ENCODE results near the gene CDHR1. TPM values are rescaled to one million over a fixed set of nuclear protein-coding genes. Genes with fewer than 3 reads are reported as not detected.

Gene CDHR1
- total RNA-seq, 1 donor from 2014 or later: 1.4 TPM

DNA sequence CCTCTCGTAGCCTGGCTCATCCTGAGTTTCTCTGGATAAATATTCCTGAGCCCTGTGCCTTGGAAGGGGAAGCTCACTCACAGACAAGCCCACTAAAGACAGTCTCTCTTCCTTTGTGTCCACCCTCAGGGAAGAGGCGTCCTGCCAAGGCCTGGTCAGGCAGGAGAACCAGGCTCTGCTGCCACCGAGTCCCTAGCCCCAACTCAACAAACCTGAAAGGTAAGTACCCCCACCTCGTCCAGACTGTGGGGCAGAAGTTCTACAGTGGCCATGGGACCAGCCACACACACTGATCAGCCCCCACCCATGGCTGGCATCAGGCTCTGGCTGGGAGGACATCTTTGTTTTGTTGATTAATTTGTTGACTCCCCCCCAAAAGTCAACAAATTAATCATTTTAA is 18.0 kb upstream of the CDHR1 start:
- Mint-ChIP-seq H3K4me1 (peaks cover 4% of the 10 kb centered on the region), H3K9me3 (no peaks in the 10 kb centered on the region), H3K4me3 (no peak overlapping the region), H3K27ac (peak overlapping the region; percentile 52), H3K36me3 (no peaks in the 10 kb centered on the region), H3K27me3 (ENCODE audit: insufficient read depth, low read depth) (peaks cover 2% of the 10 kb centered on the region)
- Histone ChIP-seq H2AFZ (replicated peaks) (no peak overlapping the region), H3K9ac (no peak overlapping the region), H3K4me2 (no peak overlapping the region), H4K20me1 (ENCODE audit: low read depth) (no peaks in the 10 kb centered on the region), H3K36me3 (no peaks in the 10 kb centered on the region), H3K4me3 (no peak overlapping the region), H3K79me2 (ENCODE audit: low read depth) (no peaks in the 10 kb centered on the region), H3K4me1 (peaks cover 3% of the 10 kb centered on the region), H3K27ac (no peak overlapping the region), H3K27me3 (no peaks in the 10 kb centered on the region), H3F3A (ENCODE audit: low read depth) (no peaks in the 10 kb centered on the region), H3K9me3 (ENCODE audit: low read depth) (no peaks in the 10 kb centered on the region)
- no peak for DNase-seq (ENCODE audit: low spot score)
- TF ChIP-seq, protein P1, sequence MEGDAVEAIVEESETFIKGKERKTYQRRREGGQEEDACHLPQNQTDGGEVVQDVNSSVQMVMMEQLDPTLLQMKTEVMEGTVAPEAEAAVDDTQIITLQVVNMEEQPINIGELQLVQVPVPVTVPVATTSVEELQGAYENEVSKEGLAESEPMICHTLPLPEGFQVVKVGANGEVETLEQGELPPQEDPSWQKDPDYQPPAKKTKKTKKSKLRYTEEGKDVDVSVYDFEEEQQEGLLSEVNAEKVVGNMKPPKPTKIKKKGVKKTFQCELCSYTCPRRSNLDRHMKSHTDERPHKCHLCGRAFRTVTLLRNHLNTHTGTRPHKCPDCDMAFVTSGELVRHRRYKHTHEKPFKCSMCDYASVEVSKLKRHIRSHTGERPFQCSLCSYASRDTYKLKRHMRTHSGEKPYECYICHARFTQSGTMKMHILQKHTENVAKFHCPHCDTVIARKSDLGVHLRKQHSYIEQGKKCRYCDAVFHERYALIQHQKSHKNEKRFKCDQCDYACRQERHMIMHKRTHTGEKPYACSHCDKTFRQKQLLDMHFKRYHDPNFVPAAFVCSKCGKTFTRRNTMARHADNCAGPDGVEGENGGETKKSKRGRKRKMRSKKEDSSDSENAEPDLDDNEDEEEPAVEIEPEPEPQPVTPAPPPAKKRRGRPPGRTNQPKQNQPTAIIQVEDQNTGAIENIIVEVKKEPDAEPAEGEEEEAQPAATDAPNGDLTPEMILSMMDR (IDR thresholded peaks at IDR 0.05): no peak
- TF ChIP-seq EZH2 (IDR thresholded peaks at IDR 0.05) (no peak), EZH2phosphoT487 (IDR thresholded peaks at IDR 0.05) (no peak)

DNA sequence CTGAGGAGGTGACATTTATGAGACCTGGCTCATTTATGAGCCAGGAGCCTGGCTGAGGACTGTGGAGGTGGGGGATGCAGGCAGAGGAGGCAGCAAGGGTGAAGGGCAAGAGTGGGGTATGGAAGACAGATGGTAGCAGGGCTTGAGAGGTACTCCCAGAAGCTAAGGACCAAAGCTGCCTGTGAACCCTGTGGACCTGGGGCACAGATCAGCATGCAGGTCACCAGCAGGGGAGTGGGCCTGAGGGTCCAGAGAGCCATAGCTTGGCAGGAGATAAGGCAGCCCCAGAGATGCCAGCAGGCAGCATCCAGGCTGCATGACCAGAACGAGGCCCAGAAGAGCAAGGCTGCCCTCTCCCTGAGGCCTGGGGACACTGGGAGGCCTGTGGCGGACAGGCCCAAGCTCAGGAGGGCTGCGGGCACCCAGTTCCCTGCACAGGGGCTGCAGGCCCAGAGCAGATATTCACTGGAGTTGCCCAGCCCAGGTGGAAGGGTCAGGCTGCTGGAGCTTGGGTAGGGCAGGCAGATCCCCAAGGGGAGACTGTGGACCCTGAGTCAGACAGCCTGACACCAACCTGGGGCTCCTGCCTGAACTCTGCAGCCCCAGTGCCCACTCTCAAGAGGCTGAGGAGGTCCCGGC is 17.4 kb upstream of the CDHR1 start:
- no peak for DNase-seq (ENCODE audit: low spot score)

DNA sequence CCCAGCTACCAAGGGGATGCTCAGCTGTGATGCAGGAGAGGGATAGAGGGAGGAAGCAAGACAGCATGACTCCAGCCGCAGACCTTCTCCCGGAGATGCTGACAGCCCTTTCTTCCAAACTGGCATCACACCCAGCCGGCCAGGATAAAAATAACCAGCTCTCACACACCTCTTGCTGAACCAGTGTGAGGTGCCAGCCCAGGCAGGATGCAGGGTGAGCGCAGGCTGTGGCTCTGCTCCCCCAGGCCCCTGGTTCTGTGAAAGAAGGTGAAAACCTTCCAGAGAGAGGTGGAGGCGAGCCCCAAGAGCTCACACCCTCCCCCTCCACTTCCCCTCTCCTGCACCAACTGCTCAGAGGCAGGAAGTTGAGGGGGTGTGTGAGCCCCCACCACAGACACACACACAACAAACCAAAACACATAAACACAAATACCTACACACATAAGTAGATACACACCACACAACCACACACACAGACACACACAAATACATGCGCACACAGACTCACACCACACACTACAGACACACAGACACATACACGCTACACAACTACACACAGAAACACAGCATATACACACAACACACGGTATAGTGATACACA is 16.7 kb upstream of the CDHR1 start:
- H3K9me3 Mint-ChIP-seq: no peaks in the 10 kb centered on the region
- TF ChIP-seq, protein P1 (IDR thresholded peaks at IDR 0.05): no peak
- TF ChIP-seq EZH2phosphoT487 (IDR thresholded peaks at IDR 0.05): no peak
- H3K27me3 Mint-ChIP-seq (ENCODE audit: insufficient read depth, low read depth): peaks cover 3% of the 10 kb centered on the region
- Histone ChIP-seq H3K79me2 (ENCODE audit: low read depth) (no peaks in the 10 kb centered on the region), H3F3A (ENCODE audit: low read depth) (no peaks in the 10 kb centered on the region), H3K9ac (no peak overlapping the region), H3K27me3 (no peaks in the 10 kb centered on the region), H3K4me3 (no peak overlapping the region), H3K9me3 (ENCODE audit: low read depth) (no peaks in the 10 kb centered on the region), H2AFZ (replicated peaks) (no peak overlapping the region), H3K27ac (no peak overlapping the region), H3K36me3 (no peaks in the 10 kb centered on the region), H3K4me1 (peaks cover 3% of the 10 kb centered on the region), H3K4me2 (no peak overlapping the region), H4K20me1 (ENCODE audit: low read depth) (no peaks in the 10 kb centered on the region)
- DNase-seq (ENCODE audit: low spot score): no peak
- no peak overlapping the region for H3K4me3 Mint-ChIP-seq
- no peak overlapping the region for H3K27ac Mint-ChIP-seq
- H3K36me3 Mint-ChIP-seq: no peaks in the 10 kb centered on the region
- no peaks in the 10 kb centered on the region for H3K4me1 Mint-ChIP-seq

More for the DNA sequence above, 17.4 kb upstream of the CDHR1 start:
- Mint-ChIP-seq H3K36me3 (no peaks in the 10 kb centered on the region), H3K4me3 (no peak overlapping the region), H3K4me1 (peaks cover 3% of the 10 kb centered on the region), H3K9me3 (no peaks in the 10 kb centered on the region), H3K27me3 (ENCODE audit: insufficient read depth, low read depth) (peaks cover 2% of the 10 kb centered on the region), H3K27ac (peak overlapping the region; percentile 52)
- Histone ChIP-seq H3K27ac (no peak overlapping the region), H3K9me3 (ENCODE audit: low read depth) (no peaks in the 10 kb centered on the region), H3K4me3 (no peak overlapping the region), H3K36me3 (no peaks in the 10 kb centered on the region), H3K9ac (no peak overlapping the region), H3K4me2 (no peak overlapping the region), H3K79me2 (ENCODE audit: low read depth) (no peaks in the 10 kb centered on the region), H3K27me3 (no peaks in the 10 kb centered on the region), H3F3A (ENCODE audit: low read depth) (no peaks in the 10 kb centered on the region), H4K20me1 (ENCODE audit: low read depth) (no peaks in the 10 kb centered on the region), H3K4me1 (peaks cover 3% of the 10 kb centered on the region), H2AFZ (replicated peaks) (no peak overlapping the region)
- TF ChIP-seq EZH2 (IDR thresholded peaks at IDR 0.05): no peak
- TF ChIP-seq, protein P1 (IDR thresholded peaks at IDR 0.05): no peak
- no peak for TF ChIP-seq EZH2phosphoT487 (IDR thresholded peaks at IDR 0.05)

Measured in neural progenitor cell (in vitro differentiated cells).